K562 treated with DMSO at 1 percent for 4 hours (cell line): ENCODE results near the gene AVPR2. TPM values are rescaled to one million over a fixed set of nuclear protein-coding genes. Genes with fewer than 3 reads are reported as not detected.

ENCODE experiments used
- total RNA-seq: library from RNA; unstranded; fragments of 300-600 nt; gene quantifications from 2 replicates; pipeline ENCODE4 v1.2.3, GENCODE V29; 2022; ENCODE audit not compliant: insufficient read depth

Gene AVPR2
- 1.2 TPM in 1 of 2 replicates, not detected in the other for total RNA-seq

GRCh38 chrX:153903991-153904957 is at the start of gene AVPR2:
Gene AVPR2, plus strand, starts transcription at chrX:153904673. Its CDS starts 473 bp downstream, at chrX:153905146.

DNA sequence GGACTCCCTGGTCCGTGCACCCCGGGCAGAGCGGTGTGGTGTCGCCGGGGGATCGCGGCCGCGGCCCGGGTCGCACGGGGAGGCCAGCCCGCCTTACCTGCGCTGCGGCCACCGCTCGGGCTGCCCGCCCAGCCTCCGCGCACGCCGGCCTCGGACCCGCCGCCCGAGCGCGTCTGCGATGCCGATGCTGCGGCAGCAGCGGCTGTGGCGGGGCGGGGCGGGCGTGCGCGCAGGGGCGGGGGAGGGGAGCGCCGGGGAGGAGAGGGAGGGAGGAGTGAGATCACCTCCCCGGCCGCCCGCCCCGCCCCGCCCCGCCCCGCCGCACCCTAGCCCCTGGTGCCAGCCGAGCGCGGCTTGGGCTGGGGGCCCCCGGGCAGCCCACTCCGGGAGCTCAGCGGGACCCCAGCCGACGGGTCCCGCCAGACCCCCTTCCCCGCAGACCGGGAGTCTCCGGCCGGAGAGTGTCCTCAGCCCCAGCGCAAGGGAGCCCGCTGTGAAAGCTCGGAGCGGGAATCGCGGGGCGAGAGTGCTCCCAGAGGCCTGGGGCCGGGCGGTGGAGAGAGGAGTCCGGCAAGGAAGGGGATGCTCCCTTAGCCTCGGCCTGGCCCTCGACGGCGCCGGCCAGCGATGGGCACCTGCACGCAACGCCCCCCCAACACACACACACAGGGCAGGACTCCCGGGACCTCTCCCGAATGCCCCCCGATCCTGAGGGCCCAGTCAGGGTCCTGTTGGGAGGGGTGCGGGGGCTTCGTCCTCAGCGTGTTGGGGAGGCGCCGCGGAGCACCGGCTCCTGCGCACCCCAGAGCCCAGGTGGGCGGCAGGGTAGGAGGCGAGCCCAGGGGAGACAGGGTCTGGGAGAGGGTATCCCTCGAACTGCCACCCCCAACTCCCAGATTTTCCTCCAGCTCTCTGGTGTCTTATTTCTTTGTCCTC is 18.2 kb upstream of the AVPR2 start, which contains the start of gene L1CAM:
TSS of gene L1CAM (minus strand) at position 206 of the 936 bp plus-strand sequence. CDS start 10,337 bp downstream, outside the sequence.

GRCh38 chrX:153925739-153926551 is 21.5 kb downstream of the AVPR2 start, which contains the start of gene ARHGAP4:
Gene ARHGAP4, minus strand, starts transcription at chrX:153926264. Its CDS starts 62 bp downstream, at chrX:153926202.

DNA sequence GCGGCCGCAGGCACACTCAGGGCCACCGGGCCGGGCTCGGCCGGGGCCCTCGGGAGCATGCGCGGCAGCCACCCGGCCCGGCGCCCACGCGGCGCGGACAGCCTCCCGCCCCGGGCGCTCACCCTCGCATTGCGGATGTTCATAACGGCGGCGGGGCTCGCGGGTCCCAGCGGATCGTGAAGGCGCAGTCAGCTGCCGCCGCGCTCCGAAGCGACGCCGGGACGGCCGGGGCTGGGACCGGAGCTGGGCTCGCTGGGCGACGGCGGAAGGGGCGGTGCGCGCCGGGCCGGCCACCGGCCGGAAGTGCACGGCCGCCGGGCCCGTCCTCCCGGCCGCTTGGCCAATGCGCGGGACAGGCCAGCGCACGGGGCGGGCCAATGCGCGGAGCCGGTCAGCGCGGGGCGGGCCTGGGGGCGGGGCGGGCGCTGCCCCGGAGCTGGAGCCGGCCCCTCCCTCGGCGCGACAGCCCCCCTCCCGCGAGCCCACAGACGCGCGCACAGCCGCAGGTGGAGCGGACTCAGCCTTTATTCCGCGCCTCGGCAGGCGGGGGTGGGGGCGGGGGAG is 30.4 kb downstream of the AVPR2 start, which contains the start of gene NAA10:
TSS of gene NAA10 (minus strand) at position 276 of the 564 bp plus-strand sequence. CDS start at position 143, 133 bp downstream.

DNA sequence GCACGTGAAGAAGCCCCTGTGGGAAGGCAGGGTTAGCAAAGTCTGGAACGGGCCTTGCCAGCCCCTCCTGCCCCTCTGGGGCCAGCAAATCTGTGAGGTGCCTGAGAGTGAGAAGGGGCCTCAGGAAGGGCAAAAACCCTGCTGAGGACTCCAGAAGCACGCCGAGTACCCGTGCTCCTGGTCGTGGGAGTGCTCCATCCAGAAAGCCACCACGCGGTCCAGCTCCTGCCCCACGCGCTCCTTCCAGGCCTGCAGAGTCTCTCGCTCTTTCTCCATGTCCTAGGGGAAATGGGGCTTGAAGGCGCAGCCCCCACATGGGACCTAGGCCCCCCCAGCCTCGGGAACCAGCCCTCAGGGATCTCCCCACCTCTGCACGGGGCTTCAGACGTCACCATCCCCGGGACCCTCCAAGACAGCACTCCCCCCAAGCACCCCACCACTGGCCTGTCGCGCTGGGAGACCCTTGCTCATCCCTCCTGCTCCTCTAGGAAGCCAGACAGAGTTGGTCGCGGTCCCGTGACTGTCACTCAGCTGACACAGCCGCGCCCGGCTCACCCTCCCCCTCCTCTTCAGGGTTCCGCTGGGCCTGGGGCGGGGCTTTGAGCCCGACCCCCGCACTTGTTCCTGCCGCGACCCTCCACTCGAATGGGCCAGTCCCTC is 39.8 kb downstream of the AVPR2 start, which contains the start of gene RENBP:
TSS of gene RENBP (minus strand) at position 504 of the 660 bp plus-strand sequence. CDS start at position 471, 33 bp downstream.

Other genes starting within 250 kb of the AVPR2 start
- 1.6 and 2.5 TPM in 2 replicates for gene PNCK, start 230.9 kb upstream of the AVPR2 start, total RNA-seq
- 27.8 and 36.7 TPM in 2 replicates for gene SLC6A8, start 216.7 kb upstream of the AVPR2 start, total RNA-seq
- 199 and 219 TPM in 2 replicates for gene BCAP31, start 180.3 kb upstream of the AVPR2 start, total RNA-seq
- gene ABCD1, start 179.8 kb upstream of the AVPR2 start, total RNA-seq: 21.7 and 26.7 TPM in 2 replicates
- 0.46 and 1.1 TPM in 2 replicates for gene PLXNB3, start 140.4 kb upstream of the AVPR2 start, total RNA-seq
- gene SRPK3, start 123.6 kb upstream of the AVPR2 start, total RNA-seq: not detected in 2 replicates
- 78.4 and 81.7 TPM in 2 replicates for gene IDH3G, start 110.3 kb upstream of the AVPR2 start, total RNA-seq
- gene SSR4, start 110.0 kb upstream of the AVPR2 start, total RNA-seq: 768 and 792 TPM in 2 replicates
- gene PDZD4, start 74.1 kb upstream of the AVPR2 start, total RNA-seq: not detected in 2 replicates
- 1.4 TPM in 1 of 2 replicates, not detected in the other for gene L1CAM, start 18.5 kb upstream of the AVPR2 start, total RNA-seq
- gene ARHGAP4, start 21.6 kb downstream of the AVPR2 start, total RNA-seq: 149 and 176 TPM in 2 replicates
- 124 and 134 TPM in 2 replicates for gene NAA10, start 30.4 kb downstream of the AVPR2 start, total RNA-seq
- gene RENBP, start 40.0 kb downstream of the AVPR2 start, total RNA-seq: 46.8 and 64.1 TPM in 2 replicates
- 42.3 and 61.1 TPM in 2 replicates for gene HCFC1, start 67.1 kb downstream of the AVPR2 start, total RNA-seq
- gene TMEM187, start 68.1 kb downstream of the AVPR2 start, total RNA-seq: 9.9 and 12.7 TPM in 2 replicates
- 197 and 199 TPM in 2 replicates for gene IRAK1, start 115.2 kb downstream of the AVPR2 start, total RNA-seq
- 30.0 and 30.4 TPM in 2 replicates for gene MECP2, start 193.0 kb downstream of the AVPR2 start, total RNA-seq
- not detected in 2 replicates for gene OPN1LW, start 239.6 kb downstream of the AVPR2 start, total RNA-seq